Measurements from ENCODE around the gene ZNHIT2.
A peak's percentile ranks its signal among the peaks of the same experiment; 100 is the strongest.
"Not testable (repeated sequence)": the region's sequence is repeated elsewhere in the genome, so short reads cannot be mapped to it uniquely, and the experiment has no call there.

ZNHIT2 gene

GRCh38 chr11:65117206-65118096 is at the start of gene ZNHIT2:
ZNHIT2 (minus strand) TSS chr11:65117701; CDS start chr11:65117653, 48 bp downstream.
- DNase-seq (ENCODE audit: low read depth) = peak; percentile 99

DNA sequence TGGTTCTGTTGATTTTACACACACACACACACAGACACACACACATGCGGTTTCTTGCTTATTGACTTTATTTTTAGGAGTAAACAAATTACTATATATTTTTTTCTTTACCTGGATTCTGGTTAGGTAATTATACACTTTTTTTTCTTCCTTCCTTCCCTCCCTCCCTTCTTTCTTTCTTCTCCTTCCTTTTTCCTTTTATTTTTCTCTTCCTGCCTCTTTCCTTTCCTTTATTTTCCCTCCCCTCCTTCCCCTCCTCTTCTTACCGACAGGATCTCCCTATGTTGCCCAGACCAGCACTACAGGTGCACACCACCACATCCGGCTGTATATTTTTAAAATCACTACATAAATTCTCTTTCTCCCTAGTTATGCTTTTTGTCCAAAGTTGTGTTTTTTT is 49.4 kb upstream of the ZNHIT2 start:
- no peak for DNase-seq (ENCODE audit: low read depth)

- DNase-seq (ENCODE audit: low read depth) = no peak
Measured at GRCh38 chr11:65165410-65166317, 48.2 kb upstream of the ZNHIT2 start.

DNA sequence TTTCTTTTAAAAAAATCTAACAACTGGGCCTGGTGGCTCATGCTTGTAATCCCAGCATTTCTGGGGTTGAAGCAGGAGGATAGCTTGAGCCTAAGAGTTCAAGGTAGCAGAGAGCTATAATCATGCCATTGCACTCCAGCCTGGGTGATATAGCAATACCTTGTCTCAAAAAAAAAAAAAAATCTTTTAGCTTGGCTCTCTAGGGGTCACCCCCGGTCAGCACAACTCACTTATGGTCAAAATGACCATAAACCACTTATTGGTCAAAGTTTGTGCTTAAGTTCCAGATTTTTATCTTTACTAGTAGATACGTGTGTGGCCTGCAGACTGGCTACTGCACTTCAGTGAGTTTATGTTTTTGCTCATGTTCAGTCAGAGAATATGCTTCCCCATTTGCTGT is 46.2 kb upstream of the ZNHIT2 start:
- no peak for DNase-seq (ENCODE audit: low read depth)

DNA sequence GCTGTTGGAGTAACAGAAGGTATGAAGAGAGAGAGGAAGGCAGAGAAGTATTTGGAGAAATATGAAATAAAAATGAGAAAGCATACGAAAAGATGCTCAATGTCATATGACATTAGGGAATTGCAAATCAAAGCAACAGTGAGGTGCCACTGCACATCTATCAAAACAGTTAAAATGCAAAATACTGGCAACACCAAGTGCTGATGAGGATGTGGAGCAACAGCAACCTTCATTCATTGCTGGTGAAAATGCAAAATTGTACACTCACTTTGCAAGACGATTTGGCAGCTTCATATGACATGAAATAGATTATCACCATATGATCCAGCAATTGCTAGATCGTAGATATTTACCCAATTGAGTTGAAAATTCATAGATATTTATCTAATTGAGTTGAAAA is 43.1 kb upstream of the ZNHIT2 start:
- no peak for DNase-seq (ENCODE audit: low read depth)

DNA sequence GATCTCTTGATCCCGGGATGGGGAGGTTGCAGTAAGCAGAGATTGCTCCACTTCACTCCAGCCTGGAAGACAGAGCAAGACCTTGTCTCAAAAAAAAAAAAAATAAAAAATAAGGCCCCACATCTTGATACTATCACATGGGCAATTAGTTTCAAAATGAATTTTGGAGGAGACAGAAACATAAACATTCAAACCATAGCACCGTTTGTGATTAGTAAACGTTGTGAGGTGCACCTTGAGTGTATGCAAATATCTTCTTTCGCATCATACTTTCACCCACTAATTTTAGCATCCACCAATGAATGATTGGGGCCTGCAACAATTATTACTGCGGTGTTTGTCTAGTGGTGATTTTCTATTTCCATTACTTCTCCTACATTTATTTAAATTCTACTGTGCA is 41.5 kb upstream of the ZNHIT2 start:
- DNase-seq (ENCODE audit: low read depth) = no peak

DNA sequence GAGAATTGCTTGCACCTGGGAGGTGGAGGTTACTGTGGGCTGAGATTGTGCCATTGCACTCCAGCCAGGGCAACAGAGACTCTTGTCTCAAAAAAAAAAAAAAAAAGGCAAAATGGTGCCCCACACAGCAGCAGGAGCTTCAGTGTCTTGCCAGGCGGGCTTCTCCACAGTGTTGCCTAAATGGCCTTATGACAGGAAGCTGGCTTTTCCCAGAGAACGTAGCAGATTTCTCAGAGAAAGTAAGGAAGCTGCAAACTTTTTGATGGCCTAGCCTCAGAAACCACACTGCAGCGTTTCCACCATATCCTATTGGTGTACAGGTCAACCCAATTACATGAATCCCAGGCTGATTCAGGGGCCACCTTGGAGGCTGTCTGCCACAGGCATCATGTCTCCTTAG is 39.8 kb upstream of the ZNHIT2 start:
- DNase-seq (ENCODE audit: low read depth) = no peak

DNA sequence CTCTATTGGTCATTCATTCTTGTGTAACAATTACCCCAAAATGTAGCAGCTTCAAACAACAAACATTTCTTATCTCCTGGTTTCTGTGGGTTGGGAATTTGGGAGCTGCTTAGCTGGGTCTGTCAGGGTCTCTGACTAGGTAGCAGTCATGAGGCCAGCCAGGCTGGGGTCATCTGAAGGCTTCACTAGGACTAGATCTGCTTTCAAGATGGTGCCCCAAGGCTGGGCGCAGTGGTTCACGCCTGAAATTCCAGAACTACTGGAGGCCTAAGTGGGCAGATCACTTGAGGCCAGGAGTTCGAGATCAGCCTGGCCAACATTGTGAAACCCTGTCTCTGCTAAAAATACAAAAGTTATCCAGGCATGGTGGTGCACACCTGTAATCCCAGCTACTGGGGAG is 39.4 kb upstream of the ZNHIT2 start:
- no peak for DNase-seq (ENCODE audit: low read depth)

DNA sequence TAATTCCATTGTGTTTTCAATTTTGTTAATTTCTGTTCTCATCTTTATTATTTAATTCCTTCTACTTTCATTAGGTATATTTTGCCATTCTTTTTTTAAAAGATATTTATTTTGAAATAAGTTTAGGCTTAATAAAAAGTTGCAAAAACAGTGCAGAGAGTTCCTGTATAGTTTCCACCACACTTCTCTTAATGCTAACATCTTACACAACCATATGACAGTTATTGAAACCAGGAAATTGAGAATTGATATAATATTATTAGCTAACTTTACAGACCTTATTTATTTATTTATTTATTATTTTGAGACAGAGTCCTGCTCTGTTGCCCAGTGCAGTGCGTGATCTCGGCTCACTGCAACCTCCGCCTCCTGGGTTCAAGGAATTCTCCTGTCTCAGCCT is 38.8 kb upstream of the ZNHIT2 start:
- no peak for DNase-seq (ENCODE audit: low read depth)

DNA sequence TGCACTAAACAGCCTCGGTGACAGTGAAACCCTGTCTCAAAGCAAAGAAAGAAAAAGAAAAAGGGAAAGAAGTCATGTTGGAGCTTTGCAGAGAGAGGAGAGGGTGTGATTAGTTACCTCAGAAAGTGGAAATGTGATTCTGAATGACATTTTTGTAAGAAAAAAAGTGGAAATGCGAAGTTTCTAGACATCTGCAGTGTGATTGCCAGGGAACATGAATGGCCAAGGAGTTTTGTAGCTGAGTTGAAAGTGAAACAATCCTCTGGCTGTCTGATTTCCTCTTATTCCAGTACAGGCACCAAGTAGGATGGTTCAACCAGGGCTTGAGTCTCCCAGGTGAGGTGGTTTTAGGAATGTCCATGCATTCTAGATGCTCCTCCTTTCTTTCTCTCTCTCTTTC is 34.6 kb upstream of the ZNHIT2 start:
- no peak for DNase-seq (ENCODE audit: low read depth)

GRCh38 chr11:65151331-65151899 is 33.9 kb upstream of the ZNHIT2 start:
- DNase-seq (ENCODE audit: low read depth) = no peak

GRCh38 chr11:65150509-65151299 is 33.2 kb upstream of the ZNHIT2 start:
- no peak for DNase-seq (ENCODE audit: low read depth)

DNA sequence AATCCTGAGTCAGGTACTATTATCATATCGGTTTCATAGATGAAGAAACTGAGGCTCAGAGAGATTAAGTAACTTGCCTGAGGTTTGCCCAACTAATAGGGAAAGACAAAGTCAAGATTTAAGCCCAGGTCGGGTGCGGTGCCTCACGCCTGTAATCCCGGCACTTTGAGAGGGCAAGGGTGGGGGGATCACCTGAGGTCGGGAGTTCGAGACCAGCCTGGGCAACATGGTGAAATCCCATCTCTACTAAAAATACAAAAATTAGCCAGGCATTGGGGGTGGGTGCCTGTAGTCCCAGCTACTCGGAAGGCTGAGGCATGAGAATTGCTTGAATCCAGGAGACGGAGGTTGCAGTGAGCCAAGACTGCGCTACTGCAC is 32.6 kb upstream of the ZNHIT2 start:
- DNase-seq (ENCODE audit: low read depth) = not testable (repeated sequence)

DNA sequence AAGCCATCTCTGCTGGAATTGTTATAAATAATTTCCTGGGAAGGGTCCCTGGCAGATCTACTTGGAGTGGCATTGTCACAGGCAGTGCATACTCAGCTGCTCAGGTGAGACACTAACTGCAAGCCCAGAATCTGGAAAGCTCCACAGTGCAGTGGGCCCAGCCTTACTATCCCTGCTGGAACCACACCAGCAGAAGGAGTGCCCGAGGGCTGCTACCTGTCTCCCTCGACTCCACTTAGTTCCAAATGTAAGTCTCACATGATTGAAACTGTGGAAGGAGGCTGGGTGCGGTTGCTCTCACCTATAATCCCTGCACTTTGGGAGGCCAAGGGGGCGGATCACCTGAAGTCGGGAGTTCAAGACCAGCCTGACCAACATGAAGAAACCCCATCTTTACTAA is 31.2 kb upstream of the ZNHIT2 start:
- DNase-seq (ENCODE audit: low read depth) = no peak

DNA sequence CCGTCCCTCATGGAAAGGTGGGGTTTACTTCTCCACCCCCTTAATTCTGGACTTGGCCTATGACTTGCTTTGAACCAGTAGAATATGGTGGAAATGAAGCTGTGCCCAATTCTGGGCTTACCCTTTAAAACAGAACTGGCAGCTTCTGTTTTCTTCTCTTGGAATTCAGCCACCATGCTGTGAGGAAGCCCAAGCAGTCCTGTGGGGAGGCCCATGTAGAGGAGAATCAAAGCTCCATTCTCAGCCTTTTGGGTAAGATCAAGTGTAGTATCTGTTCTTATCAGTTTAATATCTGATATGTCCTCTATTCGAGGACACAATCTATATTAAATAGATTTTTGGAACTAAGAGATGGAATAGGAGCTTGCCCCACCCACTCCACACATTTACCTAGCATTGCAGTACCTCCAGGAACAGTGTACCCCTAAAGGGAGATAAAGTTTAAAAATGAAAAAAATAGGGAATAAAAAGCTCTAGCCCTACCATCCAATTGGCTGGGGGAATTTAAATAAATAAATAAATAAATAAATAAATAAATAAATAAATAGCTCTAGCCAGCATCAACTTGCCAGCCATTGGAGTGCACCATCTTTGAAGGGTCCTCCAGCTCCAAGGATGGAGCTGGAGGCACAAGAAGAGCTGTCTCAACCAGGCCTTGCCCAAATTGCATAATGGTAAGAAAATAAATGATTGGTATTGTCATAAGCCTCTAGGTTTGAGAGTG is 30.0 kb upstream of the ZNHIT2 start:
- no peak for DNase-seq (ENCODE audit: low read depth)

DNA sequence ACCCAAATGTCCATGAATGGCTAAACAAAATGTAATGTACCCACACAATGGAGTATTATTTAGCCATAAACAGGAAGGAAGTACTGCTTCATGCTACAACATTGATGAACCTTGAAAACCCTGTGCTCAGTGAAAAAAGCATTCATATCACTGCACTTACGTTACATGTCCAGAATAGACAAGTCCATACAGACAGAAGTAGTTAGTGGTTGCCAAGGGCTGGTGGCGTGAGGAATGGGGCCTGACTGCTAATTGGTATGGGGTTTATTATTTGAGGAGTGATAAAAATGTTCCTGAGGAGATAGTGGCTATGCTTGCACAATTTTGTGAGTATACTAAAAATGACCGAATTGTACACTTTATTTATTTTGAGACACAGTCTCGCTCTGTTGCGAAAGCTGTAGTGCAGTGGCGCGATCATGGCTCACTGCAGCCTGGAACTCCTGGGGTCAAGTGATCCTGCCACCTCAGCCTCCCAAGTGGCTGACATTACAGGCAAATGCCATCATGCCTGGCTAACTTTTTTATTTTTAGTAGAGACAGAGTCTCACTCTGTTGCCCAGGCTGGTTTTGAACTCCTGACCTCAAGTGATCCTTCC is 24.5 kb upstream of the ZNHIT2 start:
- DNase-seq (ENCODE audit: low read depth) = no peak

DNA sequence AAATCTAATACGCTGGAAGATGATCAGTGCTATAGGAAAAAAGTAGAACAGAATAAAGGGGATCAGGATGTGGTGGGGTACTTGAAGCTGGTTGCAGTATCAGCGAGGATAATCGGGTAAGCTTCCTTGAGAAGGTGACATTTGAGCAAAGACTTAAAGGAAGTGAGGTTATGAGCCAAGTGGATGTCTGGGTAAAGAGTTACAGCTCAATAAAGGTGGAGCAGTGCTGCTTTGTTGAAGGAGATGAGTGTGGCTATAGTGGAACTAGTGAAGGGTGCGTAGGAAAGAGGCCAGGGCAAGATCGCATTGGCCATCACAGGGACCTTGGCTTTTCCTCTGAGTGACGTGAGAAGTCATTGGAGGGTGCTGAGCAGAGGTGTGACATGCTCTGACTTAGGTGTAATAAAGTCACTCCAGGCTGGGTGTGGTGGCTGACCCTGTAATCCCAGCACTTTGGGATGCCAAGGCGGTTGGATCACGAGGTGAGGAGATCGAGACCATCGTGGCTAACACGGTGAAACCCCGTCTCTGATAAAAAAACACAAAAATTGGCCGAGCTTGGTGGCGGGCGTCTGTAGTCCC is 19.1 kb upstream of the ZNHIT2 start:
- DNase-seq (ENCODE audit: low read depth) = no peak

- no peak for DNase-seq (ENCODE audit: low read depth)
Measured at GRCh38 chr11:65135633-65136145, 18.2 kb upstream of the ZNHIT2 start.

GRCh38 chr11:65134952-65135632 is 17.6 kb upstream of the ZNHIT2 start:
- DNase-seq (ENCODE audit: low read depth) = no peak

Data from stimulated activated CD8-positive, alpha-beta memory T cell treated with anti-CD3 and anti-CD28 coated beads, Interleukin-15, amount 100 ng/mL, for 24 hours (primary cell).